NK-92 (cell line): ENCODE results near the gene APOBEC2.
"Not testable (repeated sequence)": the region's sequence is repeated elsewhere in the genome, so short reads cannot be mapped to it uniquely, and the experiment has no call there.

Experiments used
- DNase-seq: peaks from one replicate; lab custom pipeline; 2025; ENCODE audit not compliant: unreplicated experiment; lab: John Stamatoyannopoulos, UW

Gene APOBEC2

DNA sequence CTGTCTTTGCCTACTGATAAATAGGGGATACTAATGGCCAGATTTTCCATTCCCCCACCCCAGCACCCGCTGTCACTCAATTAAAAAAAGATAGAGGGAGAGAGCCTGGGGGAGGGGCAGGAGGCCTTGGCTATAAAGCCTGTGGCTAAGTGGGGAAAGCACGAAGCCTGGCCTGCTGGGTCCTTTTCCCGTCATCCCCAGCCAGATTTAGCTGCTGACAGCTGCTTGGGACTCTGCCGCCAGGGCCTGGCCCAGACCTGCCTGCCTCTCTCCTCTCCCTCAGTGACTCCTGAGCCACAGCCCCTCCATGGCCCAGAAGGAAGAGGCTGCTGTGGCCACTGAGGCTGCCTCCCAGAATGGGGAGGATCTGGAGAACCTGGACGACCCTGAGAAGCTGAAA lies at the start of gene APOBEC2:
Gene APOBEC2 (plus strand): TSS at position 162 of the 400 bp plus-strand sequence. CDS start 146 bp downstream, at position 308.
- no peak for DNase-seq

DNA sequence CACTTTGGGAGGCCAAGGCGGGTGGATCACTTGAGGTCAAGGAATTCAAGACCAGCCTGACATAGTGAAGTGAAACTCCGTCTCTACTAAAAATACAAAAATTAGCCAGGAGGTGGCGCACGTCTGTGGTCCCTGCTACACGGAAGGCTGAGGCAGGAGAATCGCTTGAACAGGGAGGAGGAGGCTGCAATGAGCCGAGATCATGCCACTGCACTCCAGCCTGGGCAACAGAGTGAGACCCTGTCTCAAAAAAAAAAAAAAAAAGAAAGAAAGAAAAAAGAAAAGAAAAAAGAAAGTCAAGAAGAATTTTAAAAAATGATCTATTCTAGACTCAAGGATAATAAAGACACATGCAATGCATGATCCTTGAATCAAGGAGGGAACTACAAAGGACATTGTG lies 46.8 kb upstream of the APOBEC2 start:
- DNase-seq, result not testable (repeated sequence)

DNA sequence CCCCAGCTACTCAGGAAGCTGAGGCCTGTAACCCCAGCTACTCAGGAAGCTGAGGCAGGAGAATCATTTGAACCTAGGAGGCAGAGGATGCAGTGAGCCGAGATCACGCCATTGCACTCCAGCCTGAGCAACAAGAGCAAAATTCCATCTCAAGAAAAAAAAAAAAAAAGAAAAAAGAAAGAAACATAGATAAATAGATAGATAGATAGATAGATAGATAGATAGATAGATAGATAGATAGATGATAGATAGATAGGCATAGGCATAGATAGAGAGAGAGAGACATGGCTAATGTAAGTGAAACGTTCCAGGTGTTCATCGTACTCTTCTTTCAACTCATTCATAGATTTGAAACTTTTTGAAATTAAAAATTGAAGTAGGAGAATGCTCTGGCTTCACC lies 46.0 kb upstream of the APOBEC2 start:
- not testable (repeated sequence) for DNase-seq

DNA sequence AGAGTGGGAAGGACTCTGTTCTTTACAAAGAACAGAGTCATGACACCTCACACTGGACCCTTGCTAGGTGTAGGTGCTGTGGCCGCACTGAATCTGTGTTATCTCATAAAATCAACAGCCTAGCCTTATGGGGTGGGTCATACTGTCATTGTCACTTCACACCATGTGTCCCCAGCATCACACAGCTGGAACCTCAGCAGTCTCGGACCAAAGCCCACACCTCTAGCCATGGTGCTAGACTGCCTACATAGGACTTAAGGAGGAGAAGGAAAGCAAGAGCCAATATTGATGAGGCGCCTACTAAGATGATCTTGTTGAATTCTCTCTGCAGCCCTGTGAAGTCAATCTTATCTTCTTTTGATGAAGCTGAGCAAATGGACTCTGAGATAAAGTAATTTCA lies 45.0 kb upstream of the APOBEC2 start:
- DNase-seq, result no peak

DNA sequence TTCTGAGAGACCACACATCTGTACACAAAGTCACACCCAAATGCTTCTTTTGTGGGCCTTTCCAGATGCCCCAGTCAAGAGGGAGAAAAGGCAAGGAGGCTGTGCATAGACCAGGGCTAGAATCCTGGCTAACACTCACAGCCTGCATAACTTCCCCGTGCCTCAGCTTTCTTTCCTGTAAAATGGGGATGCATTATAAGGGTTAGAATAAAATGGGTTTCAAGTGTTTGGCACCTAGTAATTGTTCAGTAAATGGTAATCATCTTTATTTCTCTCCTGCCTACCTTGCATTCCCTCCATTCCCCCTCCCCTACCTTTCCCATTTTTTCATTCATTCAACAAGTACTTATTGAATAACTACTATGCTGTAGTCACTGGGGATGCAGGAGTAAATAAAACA lies 43.3 kb upstream of the APOBEC2 start:
- DNase-seq, result no peak

DNA sequence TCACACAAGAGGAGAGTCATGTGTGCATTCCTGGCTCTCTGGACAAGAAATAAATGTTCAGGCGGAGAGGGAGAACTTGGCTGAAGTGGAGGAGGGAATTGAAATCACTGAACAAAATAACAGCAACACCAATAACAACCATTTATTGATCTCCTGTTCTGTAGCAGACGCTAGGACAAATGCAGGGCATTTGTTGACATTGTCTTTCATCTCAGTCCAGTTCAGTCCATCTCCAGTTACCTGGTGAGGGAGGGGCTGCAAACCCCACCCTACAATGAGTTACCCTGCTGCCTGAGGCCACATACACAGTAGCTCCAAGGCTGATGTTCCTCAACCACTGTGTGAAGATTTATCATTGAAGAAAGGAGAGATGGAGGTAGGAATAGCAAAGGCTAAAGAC lies 41.3 kb upstream of the APOBEC2 start:
- no peak for DNase-seq

DNA sequence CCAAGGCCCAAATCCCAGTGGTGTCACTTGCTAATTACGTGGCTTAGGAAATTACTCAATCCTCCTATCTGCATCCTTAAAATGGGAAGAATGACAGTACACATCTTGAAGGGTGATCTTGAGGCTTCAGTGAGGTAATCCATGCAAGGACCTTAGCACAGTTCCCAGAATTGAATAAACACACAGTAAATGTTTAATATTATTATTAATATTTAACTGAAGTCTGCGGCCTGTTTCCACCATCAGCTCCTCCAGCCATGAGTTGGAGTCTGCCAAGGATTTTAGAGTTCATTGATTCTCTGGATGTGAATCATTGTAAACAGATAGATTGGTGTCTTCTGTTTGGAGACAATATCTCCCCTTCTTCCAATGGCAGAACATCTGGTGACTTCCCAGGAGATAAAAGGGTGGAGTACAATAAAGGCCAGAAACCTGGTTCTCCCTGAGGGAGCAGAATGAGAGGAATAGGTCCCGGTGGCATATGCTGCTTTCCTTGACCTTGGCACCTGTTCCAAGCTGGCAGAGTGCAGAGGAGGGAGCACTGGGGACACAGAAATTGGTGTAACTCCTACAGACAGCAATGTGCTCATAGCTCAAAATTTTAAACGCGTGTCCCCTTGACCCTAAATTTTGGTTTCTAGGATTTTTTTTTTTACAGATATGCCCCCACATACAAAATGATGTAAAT lies 39.4 kb upstream of the APOBEC2 start:
- DNase-seq, result no peak

DNA sequence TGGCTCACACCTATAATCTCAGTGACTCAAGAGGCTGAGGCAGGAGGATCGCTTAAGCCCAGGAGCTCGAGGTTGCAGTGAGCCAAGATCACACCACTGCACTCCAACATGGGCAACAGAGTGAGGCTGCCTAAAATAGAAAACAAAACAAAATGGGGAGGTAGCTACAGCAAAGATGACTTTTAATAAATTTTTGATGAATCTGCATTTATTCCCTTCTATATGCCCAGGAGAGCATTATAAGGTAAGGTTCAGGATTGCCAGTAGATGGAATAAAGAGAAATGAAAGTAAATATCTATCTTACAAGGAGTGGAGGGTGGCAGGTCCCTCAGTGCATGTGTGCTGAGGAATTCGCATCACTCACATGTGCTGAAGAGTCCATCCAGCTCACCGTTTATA lies 38.2 kb upstream of the APOBEC2 start:
- DNase-seq, result no peak

DNA sequence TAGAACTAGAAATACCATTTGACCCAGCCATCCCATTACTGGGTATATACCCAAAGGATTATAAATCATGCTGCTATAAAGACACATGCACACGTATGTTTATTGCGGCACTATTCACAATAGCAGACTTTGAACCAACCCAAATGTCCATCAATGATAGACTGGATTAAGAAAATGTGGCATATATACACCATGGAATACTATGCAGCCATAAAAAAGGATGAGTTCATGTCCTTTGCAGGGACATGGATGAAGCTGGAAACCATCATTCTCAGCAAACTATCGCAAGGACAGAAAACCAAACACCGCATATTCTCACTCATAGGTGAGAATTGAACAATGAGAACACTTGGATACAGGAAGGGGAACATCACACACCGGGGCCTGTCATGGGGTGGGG lies 37.1 kb upstream of the APOBEC2 start:
- not testable (repeated sequence) for DNase-seq

DNA sequence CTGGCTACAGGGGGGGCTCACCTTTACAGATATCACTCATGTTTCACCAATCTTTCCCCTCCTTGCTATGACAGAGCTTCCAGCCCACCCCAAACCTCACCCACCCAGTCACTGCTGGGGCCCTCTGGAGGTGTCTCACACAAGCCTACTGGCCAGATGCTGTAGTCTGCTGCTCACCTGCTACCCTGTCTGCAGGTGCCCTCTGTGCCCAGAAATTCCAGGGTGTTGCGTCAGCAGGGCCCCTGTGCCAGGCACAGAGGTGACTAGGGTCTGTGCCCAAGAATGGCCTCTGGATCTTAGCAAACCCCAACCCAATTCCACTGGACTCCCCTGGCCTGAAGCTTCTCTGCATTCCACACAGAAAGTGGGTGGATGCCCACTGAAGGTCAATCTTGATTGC lies 35.3 kb upstream of the APOBEC2 start:
- no peak for DNase-seq

DNA sequence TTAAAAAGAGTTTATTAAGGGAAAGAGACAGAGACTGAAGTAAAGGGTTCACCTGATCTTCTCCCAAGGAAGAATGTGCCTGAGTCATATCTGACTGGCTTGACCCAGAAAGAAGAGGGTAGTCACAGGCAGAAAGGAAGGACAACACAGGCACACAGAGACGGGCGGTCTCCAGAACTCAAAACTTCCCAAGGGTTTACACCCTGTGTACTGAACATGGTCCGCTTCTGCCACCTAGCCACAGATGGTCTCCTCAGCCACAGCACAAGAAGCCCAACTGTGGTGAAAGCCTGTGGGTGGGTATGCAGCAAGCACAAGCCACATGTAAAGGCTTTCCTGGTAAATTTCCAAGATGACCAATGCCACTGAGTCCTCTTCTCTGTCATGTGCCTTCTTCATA lies 31.2 kb upstream of the APOBEC2 start:
- no peak for DNase-seq

DNA sequence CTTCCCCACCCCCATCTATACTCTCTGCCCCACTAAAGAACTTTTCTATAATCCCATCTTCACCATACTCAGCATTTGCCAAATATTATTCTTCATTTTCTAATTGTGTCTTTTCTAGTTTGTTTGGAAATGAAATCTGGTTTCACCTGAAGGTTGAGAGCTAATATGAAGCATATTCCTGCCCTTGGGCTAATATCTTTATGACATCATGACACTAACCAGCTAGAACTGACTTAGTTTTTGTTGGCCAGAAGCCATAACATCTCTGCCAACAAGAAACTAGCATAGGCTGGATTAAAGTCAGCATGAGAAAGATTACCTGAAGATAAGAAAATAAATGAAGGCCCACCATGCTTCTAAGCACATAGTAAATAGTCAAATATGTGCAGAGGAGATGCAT lies 30.7 kb upstream of the APOBEC2 start:
- no peak for DNase-seq

DNA sequence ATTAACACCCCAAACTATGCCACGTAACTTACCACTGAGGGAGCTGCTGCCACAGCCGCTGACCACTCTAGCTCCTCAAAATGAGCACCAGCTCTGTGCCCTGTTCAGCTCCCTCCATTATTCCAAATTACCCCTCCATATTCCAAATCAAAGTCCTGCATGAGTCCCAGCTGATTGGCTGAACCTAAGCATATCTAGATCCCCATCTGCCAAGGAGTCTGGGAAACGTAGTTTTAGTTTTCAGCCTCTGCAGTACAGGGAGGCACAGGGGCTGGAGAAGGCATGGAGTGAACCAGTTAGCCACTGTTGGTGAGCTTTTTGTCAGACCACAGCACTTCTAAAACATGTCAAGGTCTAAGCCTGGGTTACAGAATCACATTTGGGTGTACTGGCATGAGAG lies 29.9 kb upstream of the APOBEC2 start:
- DNase-seq, result no peak

DNA sequence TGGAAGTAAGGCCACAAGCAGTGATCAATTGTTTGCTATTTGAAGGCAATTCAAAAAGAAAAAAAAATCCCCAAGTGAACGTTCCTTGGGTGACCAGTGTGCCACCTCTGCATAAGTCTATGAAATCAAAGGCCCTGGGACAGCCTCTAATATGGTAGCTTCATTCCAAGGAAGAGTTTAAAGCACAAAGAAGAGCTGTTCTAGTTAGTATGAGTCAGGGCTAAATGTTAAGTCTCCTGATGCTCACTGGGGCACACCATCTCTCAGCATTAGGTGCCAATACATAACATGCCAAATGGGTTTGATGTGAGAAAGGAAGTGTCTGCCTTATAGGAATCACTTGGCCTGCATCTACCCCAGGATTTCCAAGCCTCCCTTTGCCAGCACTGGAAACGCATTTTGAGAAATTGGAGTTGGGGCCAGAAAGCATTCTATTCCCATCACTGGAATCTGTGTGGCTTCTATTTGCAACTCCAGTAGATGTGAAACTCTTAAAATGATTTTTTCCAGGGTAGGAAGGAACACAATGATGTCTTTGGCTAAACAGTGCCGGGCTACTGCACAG lies 27.0 kb upstream of the APOBEC2 start:
- DNase-seq, result no peak

DNA sequence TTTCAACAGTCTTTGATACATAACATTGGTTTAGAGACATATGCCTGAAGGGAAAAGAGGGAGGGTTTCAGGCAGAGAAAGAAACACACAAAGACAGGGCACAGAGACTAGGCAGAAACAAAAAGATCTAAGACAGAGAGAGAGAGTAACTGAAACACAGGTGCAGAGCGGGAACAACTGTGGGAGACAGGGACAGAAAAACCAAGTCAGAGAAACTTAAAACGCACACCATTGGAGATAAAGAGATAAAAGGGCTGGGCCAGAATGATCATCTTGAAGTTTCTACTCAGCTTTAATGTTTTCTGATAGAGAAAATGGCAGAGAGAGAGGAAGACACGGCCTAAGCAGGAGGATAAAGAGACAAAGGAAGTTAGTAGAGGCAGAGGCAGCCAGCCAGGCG lies 25.8 kb upstream of the APOBEC2 start:
- no peak for DNase-seq

DNA sequence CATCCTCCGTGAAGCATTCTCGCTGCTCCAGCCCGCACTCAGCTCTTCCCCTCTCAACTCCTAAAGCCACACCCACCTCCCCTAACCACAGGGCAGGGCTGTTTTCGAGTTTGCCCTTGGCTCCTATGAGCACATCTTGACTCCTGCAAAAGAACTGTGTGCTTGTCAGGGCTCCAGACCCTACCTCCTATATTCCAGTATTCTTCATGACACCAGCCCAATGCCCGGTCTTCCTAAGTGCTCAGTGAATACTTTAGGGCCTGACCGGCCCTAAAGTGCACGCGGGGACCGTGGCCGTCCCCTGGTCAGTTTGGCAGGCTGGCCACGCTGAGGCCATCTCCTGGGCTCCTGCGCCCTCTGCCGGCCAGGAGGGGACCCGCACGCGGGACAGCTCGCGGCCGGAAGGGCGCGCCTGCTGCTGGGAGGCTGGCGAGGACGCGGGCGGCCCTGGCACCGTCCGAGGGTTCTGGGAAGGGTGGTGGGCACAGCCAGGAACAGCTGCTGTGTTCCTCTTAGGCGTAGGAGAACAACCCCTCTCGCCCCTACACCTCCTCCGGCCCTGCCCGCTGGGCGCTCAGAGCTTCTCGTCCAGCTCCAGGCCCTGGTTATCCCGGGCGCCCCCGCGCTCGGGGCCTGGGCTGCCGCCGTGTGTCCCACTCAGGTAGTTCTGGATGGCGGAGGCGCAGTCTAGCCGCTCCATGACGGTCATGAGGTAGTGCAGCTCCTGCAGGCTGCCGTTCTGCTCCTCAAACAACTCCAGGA lies 25.0 kb upstream of the APOBEC2 start:
- DNase-seq, result no peak

DNA sequence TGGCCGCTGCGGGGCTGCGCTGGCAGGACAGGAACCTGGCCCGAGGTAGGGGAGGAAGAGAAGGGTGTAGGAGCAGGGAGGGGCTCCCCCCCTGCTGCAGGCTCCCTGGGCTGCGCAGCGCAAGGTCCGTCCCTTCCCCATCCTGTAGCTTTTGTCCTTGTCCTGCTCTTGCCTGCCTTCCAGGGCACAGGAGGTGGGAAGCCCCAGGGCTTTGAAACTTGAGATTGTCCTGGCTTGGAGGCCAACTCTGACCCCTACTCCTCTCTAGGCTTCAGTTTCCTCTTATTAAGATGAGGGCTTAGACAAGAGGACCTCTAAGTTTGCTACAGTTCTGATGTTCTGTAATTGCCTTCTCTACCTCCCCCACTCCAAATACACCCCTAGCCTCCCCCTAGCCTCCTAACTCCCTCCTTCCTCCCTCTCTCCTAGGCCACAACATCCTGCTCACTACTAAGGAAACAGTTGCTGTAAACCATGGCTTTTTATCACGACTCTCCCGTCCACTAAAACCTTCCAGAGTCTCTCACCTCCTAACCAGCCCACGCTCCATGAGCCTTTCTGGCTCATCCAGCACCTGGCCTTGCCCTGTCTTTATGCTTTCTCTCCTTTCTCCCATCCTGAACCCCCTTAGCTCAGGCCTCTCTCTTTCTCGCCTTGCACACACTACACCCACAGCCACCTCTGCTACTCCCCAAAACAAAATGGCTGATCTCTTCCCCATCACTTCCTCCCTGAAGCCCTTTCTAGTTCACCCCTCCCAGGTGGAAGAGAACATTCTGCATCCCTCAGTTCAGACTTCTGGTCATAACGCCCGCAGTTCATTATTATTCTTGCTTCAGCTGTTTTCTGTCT lies 24.2 kb upstream of the APOBEC2 start:
- no peak for DNase-seq

DNA sequence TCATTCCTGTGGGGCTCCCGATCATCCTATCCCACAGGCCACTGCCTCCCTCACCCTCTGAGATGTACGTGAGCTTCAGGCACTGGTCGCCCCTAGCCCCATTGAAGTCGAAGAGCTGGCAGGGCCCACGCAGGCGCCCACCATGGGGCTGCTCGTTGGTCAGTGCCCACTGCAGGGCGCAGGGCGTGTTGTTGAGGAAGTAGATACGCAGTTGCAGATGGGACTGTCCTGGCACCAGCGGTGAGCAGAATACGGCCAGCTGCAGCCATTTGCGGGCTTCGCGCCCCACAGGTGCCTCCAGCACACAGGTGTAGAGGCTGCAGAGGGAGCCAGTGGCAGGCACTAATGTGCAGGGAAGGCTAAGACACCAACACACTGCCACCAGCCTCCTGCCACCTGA lies 20.2 kb upstream of the APOBEC2 start:
- no peak for DNase-seq

DNA sequence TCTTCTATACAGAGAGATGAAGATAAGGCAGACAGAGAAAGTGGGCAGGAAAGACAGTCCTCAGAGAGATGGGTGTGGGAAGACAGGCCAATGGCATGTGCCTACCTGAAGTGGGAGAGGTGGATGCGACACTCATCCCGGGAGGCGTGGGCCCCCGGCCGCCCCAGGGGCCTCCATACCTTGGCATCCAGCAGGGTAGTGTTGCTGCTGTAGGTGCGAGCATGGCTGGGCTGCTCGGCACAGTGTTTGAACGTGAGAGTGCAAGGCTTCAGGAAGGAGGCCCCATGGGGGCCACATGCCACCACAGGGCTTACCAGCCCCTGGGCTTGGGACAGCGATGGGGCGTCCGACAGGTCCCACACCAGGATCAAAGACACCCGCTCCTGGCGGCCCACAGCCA lies 19.2 kb upstream of the APOBEC2 start:
- no peak for DNase-seq

DNA sequence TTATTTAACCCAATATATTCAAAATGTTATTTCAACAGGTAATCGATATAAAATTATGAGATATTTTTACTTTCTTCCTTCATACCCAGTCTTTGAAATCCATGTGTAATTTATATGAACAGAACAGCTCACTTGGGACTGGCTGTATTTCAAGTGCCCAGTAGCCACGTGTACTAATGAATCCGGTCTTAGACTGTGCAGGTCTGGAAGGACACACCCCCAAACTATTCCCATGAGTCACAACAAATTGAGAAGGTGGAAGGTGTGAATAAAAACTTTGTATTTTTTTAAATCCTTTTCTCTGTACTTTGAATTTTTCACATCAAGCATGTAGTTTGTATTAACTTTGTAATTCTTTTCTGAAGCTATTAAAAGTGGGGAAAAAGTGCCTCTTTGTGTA lies 16.8 kb upstream of the APOBEC2 start:
- no peak for DNase-seq

DNA sequence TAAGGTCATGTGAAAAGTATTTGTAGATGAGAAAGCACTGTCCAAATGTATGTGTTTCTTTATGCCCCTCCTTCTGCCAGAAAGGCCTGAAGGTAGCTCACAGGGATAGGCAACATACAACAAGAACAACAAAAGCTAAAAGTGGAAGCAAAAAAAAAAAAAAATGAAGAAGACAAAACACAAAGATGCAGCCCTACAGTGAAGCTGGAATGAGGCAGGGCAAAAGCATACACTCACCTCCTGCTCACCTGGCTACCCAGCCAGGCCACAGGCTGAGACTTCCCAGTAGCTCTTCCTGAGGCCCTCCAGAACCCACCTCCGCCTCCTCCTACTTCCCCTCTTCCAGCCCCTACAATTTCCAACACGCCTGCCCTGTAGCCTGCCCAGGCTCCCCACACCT lies 16.4 kb upstream of the APOBEC2 start:
- DNase-seq, result no peak
